KMS-11 (cell line): ENCODE data around the gene HNRNPU.
A peak's percentile ranks its signal among the peaks of the same experiment; 100 is the strongest.

Experiments used
- H2AFZ ChIP-seq: fragments of 200-600 bp; sonication (generic); 2 replicates; pipeline ENCODE4 v1.6.1; 2016; ENCODE audit warnings: antibody characterized with exemption, mixed run types, low read depth
- H3K27ac ChIP-seq: fragments of 200-600 bp; sonication (generic); 2 replicates; pipeline ENCODE4 v1.6.1; 2016; ENCODE audit warnings: mild to moderate bottlenecking, mixed run types
- H3K27me3 ChIP-seq: fragments of 200-600 bp; sonication (generic); 2 replicates; pipeline ENCODE4 v1.6.1; 2017; ENCODE audit warnings: mild to moderate bottlenecking, low read depth, mixed run types, moderate library complexity; ENCODE audit not compliant: insufficient read depth
- H3K36me3 ChIP-seq: fragments of 200-600 bp; sonication (generic); 2 replicates; pipeline ENCODE4 v1.6.1; 2017; ENCODE audit warnings: mild to moderate bottlenecking, mixed run types; ENCODE audit not compliant: insufficient read depth
- H3K4me1 ChIP-seq: fragments of 200-600 bp; sonication (generic); 2 replicates; pipeline ENCODE4 v1.6.1; 2016; ENCODE audit warnings: mild to moderate bottlenecking, low read depth, mixed run types; ENCODE audit not compliant: poor library complexity, severe bottlenecking
- H3K4me2 ChIP-seq: fragments of 200-600 bp; sonication (generic); 2 replicates; pipeline ENCODE4 v1.7.0; 2016; ENCODE audit warnings: mild to moderate bottlenecking, mixed run types
- H3K4me3 ChIP-seq: fragments of 200-600 bp; sonication (generic); IDR thresholded peaks from 2 replicates; pipeline ENCODE4 v1.6.1; 2017; ENCODE audit warnings: low read depth, low read length, mixed read lengths; ENCODE audit not compliant: insufficient read depth
- H3K79me2 ChIP-seq: fragments of 200-600 bp; sonication (generic); 2 replicates; pipeline ENCODE4 v1.6.1; 2016; ENCODE audit warnings: low read depth, mixed run types; ENCODE audit not compliant: insufficient read depth
- H3K9ac ChIP-seq: fragments of 200-600 bp; sonication (generic); 2 replicates; pipeline ENCODE4 v1.6.1; 2016; ENCODE audit warnings: mild to moderate bottlenecking, mixed run types
- H4K20me1 ChIP-seq: fragments of 200-600 bp; sonication (generic); 2 replicates; pipeline ENCODE4 v1.6.1; 2016; ENCODE audit warnings: mild to moderate bottlenecking, mixed run types; ENCODE audit not compliant: insufficient read depth
- TF ChIP-seq, protein P1 (sequence below): fragments of 200-600 bp; sonication (generic); conservative IDR thresholded peaks from 2 replicates; pipeline ENCODE4 v1.6.1; 2017; ENCODE audit warnings: low read depth, mild to moderate bottlenecking, antibody characterized with exemption, low read length, moderate library complexity, mixed read lengths

Gene HNRNPU

GRCh38 chr1:244862354-244862698 is 2.0 kb downstream of the HNRNPU start:
- H3K27ac ChIP-seq, result peak overlapping the region; percentile 97

GRCh38 chr1:244861683-244862082 is 2.7 kb downstream of the HNRNPU start:
- no peak overlapping the region for H2AFZ ChIP-seq
- H3K27me3 ChIP-seq, result no peaks in the 10 kb centered on the region
- H3K27ac ChIP-seq, result peak overlapping the region; percentile 97; the same call in 1 of the 2 replicates
- H3K79me2 ChIP-seq, result peaks cover 71% of the 10 kb centered on the region
- peak overlapping the region; percentile 89 for H3K4me3 ChIP-seq
- peaks cover 47% of the 10 kb centered on the region for H3K4me1 ChIP-seq
- H3K4me2 ChIP-seq, result peak overlapping the region; percentile 77
- peaks cover 49% of the 10 kb centered on the region; the same call in 1 of the 2 replicates for H3K36me3 ChIP-seq
- peak overlapping the region; percentile 98 for H3K9ac ChIP-seq
- H4K20me1 ChIP-seq, result peaks cover 56% of the 10 kb centered on the region
- TF ChIP-seq, protein P1, sequence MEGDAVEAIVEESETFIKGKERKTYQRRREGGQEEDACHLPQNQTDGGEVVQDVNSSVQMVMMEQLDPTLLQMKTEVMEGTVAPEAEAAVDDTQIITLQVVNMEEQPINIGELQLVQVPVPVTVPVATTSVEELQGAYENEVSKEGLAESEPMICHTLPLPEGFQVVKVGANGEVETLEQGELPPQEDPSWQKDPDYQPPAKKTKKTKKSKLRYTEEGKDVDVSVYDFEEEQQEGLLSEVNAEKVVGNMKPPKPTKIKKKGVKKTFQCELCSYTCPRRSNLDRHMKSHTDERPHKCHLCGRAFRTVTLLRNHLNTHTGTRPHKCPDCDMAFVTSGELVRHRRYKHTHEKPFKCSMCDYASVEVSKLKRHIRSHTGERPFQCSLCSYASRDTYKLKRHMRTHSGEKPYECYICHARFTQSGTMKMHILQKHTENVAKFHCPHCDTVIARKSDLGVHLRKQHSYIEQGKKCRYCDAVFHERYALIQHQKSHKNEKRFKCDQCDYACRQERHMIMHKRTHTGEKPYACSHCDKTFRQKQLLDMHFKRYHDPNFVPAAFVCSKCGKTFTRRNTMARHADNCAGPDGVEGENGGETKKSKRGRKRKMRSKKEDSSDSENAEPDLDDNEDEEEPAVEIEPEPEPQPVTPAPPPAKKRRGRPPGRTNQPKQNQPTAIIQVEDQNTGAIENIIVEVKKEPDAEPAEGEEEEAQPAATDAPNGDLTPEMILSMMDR, result no peak

More at GRCh38 chr1:244862354-244862698, 2.0 kb downstream of the HNRNPU start:
- Histone ChIP-seq H3K4me3 (peak overlapping the region; percentile 89), H2AFZ (no peak overlapping the region), H3K27me3 (no peaks in the 10 kb centered on the region), H3K36me3 (peaks cover 43% of the 10 kb centered on the region; the same call in 1 of the 2 replicates), H3K4me1 (peaks cover 47% of the 10 kb centered on the region), H3K4me2 (peak overlapping the region; percentile 77), H3K9ac (peak overlapping the region; percentile 98), H3K79me2 (peaks cover 65% of the 10 kb centered on the region), H4K20me1 (peaks cover 54% of the 10 kb centered on the region)
- TF ChIP-seq, protein P1, result no peak

- peak overlapping the region; percentile 0; the same call in 1 of the 2 replicates for H3K27ac ChIP-seq
- peak overlapping the region; percentile 77 for H3K4me2 ChIP-seq
- H3K36me3 ChIP-seq, result peaks cover 56% of the 10 kb centered on the region; the same call in 1 of the 2 replicates
- H3K79me2 ChIP-seq, result peaks cover 78% of the 10 kb centered on the region
- H3K4me1 ChIP-seq, result peaks cover 47% of the 10 kb centered on the region
- H2AFZ ChIP-seq, result no peak overlapping the region
- H3K27me3 ChIP-seq, result no peaks in the 10 kb centered on the region
- peak overlapping the region; percentile 98; the same call in 1 of the 2 replicates for H3K9ac ChIP-seq
- peaks cover 57% of the 10 kb centered on the region for H4K20me1 ChIP-seq
- H3K4me3 ChIP-seq, result no peak overlapping the region
- TF ChIP-seq, protein P1, result no peak
Observed at GRCh38 chr1:244860914-244861610, 3.3 kb downstream of the HNRNPU start.

- Histone ChIP-seq H3K4me1 (peaks cover 46% of the 10 kb centered on the region), H3K4me2 (peak overlapping the region; percentile 77), H4K20me1 (peaks cover 60% of the 10 kb centered on the region)
Observed at GRCh38 chr1:244860078-244860477, 4.3 kb downstream of the HNRNPU start.

More at GRCh38 chr1:244860078-244860477, 4.3 kb downstream of the HNRNPU start:
- Histone ChIP-seq H3K79me2 (peaks cover 87% of the 10 kb centered on the region), H3K4me3 (no peak overlapping the region), H3K9ac (peak overlapping the region; percentile 98; the same call in 1 of the 2 replicates), H3K27ac (peak overlapping the region; percentile 0; the same call in 1 of the 2 replicates), H2AFZ (no peak overlapping the region), H3K27me3 (no peaks in the 10 kb centered on the region), H3K36me3 (peaks cover 64% of the 10 kb centered on the region)
- TF ChIP-seq, protein P1, result no peak
